Activated CD8-positive, alpha-beta memory T cell treated with anti-CD3 and anti-CD28 coated beads, Interleukin-2, amount 50 U/mL, for 48 hours (primary cell): ENCODE measurements around the gene PNMT.

Experiments used
- DNase-seq: peaks from one replicate; pipeline ENCODE4 v3.0.0-alpha.2; 2020

The PNMT gene

GRCh38 chr17:39653662-39654331 is 14.5 kb upstream of the PNMT start:
- DNase-seq: peak; percentile 97

DNA sequence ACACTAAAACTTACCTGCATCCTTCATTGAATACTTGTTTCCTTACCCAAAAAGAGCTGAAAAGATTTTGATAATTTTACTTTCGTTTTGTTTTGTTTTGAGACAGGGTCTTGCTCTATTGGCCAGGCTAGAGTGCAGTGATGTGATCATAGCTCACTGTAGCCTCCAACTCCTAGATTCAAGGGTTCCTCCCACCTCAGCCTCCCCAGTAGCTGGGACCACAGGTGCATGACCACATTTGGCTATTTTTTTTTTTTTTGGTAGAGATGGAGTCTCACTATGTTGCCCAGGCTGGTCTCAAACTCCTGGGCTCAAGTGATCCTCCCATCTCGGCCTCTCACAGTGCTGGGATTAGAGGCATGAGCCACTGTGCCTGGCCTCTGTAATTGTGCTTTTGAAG is 13.1 kb upstream of the PNMT start:
- DNase-seq: no peak

GRCh38 chr17:39658346-39658745 is 9.9 kb upstream of the PNMT start:
- no peak for DNase-seq

- no peak for DNase-seq
These were observed 9.5 kb upstream of the PNMT start for GRCh38 chr17:39658760-39659159.

DNA sequence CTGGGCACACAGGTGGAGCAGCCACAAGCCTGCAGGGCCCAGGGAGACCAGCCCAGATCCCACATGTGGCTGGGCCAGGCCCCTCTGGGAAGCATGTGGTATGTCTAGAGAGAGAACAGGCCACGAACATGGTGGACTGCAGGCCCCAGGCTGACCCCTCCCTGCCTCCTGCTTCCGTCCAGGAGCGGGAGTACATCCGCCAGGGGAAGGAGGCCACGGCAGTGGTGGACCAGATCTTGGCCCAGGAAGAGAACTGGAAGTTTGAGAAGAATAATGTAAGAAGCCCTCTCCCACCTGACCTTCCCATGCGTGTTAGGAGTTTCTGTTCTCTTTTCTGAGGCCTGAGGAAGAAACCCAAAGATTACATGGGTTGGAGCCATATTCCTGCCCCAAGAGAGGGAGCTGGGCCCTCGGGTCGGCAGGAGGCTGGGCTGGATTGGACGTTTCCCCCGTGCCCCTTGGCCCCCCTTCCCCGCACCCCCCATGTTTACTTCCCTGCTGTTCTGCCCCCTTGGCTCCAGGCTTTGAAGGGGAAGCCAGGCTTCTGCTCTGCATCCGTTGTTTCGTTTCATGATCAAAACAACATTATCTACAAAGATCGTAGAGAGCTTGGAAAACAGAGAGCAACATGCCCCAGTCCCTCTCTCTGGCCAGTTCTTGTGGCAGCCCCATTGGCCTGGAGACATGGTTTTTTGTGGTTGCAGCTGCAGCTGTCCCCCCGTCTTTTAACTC is 8.8 kb upstream of the PNMT start:
- DNase-seq: no peak

GRCh38 chr17:39660011-39660360 is 8.3 kb upstream of the PNMT start:
- DNase-seq: no peak

- no peak for DNase-seq
These were observed 7.6 kb upstream of the PNMT start for GRCh38 chr17:39660397-39661385.

DNA sequence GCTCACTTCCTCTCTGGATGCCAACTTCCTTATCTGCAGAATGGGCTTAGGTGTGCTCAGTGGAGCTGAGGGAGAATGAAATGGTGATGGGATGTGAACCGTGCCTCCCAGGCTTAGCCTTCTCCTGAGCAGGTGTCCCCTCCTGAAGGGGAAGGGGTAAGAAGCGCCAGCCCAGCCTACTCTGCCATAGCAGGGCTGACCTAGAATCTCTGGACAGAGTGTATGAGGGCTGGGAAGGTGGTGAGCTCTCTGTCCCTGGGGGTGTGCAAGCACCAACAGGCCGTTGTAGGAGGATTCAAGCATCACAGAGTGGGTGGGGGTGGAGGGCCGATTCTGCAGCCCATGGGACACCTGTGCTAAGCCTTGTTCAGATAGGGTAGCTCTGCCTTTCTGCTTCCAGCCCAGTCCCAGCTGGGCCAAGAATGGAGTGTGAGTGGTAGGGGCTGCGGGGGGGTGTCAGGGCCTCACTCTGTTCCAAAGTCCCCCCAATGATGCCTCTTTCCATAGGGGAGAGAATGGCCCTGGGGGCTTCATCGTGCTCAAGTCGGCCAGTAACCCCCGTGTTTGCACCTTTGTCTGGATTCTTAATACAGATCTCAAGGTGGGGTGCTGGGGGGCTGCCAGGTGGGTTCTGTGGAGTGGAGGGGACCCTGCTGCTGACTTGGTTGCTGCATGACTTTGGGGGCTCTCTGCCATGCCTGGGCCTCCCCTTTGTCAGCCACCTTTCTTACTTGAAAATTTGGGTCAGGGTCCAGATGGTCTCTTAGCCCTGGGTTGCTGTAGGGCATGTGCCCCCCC is 6.3 kb upstream of the PNMT start:
- no peak for DNase-seq

- no peak for DNase-seq
These were observed 5.5 kb upstream of the PNMT start for GRCh38 chr17:39662551-39663339.

GRCh38 chr17:39663340-39663687 is 4.9 kb upstream of the PNMT start:
- DNase-seq: no peak

DNA sequence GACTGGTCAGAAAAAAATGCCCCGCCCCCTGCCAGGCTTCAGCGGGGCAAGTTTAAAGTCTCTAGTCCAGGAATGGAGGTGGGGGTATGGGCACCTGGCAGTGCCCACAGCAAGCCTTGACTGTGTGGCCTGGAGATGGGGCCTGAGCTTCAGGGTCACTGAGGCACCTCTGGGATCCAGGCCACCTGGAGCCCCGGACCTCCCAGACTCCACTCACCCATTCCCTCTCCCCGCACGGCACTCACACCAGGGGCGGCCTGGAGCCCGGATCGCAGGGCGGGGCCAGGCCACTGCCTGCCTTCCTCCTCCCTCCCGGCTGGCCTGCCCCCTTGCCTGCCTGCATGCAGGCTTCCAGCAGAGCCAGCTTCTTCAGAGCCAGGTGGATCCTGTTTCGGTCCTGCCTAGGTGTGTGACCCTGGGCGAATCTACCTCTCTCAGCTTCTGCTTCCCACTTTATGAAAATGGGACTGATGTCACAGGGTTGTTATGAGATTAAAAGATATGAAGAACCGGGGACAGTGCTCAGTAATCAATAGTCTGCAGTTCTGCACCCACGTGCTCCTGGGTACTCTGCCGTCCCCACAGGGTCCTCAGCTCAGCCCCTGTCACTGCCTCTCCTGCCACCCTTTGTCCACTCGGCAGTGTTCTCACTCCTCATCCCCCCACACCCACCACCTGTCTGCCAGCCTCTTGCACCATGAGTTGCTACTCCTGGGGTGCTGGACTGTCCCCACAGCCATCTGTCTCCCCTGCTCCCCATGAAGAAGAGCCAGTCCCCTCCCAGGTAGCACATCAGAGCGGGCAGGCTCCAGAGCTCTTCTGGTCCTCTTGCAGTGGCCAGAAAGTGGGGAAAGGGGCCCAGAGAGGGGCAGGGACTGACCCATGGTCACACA is 4.3 kb upstream of the PNMT start:
- no peak for DNase-seq

- no peak for DNase-seq
These were observed 3.4 kb upstream of the PNMT start, which contains the start of gene TCAP for GRCh38 chr17:39664581-39665561. Gene TCAP, plus strand, starts transcription at chr17:39665349. Its CDS starts 11 bp downstream, at chr17:39665360.

DNA sequence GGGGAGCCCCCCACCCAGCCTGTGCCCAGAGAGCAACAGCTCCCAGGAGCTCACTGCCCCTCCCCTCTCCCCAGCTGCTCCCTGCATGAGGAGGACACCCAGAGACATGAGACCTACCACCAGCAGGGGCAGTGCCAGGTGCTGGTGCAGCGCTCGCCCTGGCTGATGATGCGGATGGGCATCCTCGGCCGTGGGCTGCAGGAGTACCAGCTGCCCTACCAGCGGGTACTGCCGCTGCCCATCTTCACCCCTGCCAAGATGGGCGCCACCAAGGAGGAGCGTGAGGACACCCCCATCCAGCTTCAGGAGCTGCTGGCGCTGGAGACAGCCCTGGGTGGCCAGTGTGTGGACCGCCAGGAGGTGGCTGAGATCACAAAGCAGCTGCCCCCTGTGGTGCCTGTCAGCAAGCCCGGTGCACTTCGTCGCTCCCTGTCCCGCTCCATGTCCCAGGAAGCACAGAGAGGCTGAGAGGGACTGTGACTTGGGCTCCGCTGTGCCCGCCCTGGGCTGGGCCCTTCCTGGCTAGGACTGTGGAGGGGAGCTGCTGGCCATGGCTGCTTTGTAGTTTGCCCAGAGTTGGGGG is 2.5 kb upstream of the PNMT start:
- DNase-seq: no peak

DNA sequence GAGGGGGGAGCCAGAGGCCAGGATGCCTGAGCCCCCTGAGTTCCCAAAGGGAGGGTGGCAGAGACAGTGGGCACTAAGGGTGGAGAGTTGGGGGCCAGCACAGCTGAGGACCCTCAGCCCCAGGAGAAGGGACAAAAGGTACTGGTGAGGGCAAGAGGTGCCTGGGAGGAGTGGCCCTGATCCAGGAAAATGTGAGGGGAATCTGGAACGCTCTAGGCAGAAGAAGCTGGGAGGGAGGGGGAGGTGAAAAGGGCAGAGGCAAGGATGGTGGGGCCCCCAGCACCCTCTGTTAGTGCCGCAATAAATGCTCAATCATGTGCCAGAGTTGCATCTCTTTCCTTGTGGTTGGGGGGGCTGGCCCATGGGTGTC is 2.0 kb upstream of the PNMT start:
- no peak for DNase-seq

DNA sequence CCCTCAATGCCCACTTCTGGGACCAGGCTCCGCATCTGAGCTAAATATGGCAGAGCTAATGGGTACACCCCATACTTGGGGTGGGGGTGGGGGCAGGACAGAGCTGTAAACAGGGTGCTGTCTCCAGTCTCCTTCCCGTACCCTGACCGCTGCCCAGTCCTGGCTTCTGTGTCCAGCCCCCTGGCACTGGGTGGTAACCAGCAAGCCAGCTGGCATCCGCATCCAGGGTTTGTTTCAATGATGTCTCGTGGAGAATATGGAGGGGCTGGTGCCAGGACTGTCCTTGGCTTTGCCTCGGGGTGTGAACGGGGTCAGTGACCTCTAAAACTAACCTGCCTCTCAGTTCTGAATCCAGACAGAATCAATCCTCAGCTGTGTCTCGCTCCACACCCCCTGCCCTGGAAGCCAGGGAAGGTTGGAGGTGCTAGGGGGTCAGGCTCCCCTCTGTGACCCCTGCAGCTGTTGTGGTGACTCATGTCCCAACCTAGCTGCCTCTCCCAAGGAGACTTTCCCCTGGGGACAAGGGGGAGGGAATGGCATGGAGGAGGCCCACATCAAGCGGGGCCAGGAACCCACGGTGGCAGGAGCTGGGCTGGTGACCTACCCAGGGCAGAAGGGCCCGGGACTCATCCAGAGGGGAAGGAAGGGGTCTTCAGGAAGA is 1.5 kb upstream of the PNMT start:
- DNase-seq: no peak

DNA sequence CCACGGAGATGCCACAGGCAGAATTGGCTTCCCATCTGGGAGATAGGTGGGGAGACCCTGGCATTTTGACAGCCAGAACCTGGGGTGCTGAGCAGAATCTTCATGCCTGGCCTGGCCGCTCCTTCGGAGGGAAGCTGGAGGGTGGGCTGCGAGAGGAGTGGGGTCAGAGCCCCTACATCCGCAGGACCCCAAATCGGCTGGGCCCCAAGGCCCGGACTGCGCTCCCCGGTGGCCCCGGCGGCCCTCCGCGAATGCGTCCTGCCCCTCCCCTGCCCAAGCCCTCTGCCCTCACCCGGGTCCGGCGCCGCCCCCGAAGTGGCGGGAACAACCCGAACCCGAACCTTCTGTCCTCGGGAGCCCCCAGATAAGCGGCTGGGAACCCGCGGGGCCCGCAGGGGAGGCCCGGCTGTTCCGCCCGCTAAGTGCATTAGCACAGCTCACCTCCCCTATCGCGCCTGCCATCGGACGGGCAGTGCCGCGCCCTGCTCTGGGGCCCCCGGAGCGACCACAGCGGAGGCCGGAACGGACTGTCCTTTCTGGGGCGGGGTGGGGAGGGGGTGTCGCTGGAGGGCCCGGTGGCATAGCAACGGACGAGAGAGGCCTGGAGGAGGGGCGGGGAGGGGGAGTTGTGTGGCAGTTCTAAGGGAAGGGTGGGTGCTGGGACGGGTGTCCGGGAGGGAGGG is 850 bp upstream of the PNMT start:
- peak; percentile 69 for DNase-seq

DNA sequence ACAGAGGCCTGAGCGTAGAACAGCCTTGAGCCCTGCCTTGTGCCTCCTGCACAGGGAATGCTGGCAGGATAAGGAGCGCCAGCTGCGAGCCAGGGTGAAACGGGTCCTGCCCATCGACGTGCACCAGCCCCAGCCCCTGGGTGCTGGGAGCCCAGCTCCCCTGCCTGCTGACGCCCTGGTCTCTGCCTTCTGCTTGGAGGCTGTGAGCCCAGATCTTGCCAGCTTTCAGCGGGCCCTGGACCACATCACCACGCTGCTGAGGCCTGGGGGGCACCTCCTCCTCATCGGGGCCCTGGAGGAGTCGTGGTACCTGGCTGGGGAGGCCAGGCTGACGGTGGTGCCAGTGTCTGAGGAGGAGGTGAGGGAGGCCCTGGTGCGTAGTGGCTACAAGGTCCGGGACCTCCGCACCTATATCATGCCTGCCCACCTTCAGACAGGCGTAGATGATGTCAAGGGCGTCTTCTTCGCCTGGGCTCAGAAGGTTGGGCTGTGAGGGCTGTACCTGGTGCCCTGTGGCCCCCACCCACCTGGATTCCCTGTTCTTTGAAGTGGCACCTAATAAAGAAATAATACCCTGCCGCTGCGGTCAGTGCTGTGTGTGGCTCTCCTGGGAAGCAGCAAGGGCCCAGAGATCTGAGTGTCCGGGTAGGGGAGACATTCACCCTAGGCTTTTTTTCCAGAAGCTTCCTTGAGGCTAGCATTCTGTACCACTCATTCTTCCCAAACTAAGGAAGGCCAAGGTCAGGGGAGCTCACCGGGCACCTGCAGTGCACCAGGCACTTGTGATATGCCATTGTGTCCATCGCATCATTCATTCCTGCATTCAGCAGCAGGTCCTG is 1.9 kb downstream of the PNMT start:
- DNase-seq: no peak
